Astrocyte of the spinal cord (primary cell): ENCODE measurements around the gene VIPR2.

Experiments
- DNase-seq: peaks from one replicate; pipeline ENCODE4 v3.0.0; 2011; ENCODE audit warnings: low read depth, low spot score
- H3K4me3 ChIP-seq: 2 replicates; pipeline ENCODE4 v1.5.1; 2011; ENCODE audit warnings: low read depth, mild to moderate bottlenecking, low read length, moderate library complexity
- in situ Hi-C: cut with HindIII; loops from 2 replicates; pipeline ENCODE4 v1.10.0; 2017; ENCODE audit warnings: low sequenced_read_pairs
- TF ChIP-seq, protein P1 (sequence below): IDR thresholded peaks from 2 replicates; pipeline ENCODE4 v1.5.1; 2012; ENCODE audit warnings: low read depth, mild to moderate bottlenecking, low read length, inconsistent platforms

VIPR2 gene

DNA sequence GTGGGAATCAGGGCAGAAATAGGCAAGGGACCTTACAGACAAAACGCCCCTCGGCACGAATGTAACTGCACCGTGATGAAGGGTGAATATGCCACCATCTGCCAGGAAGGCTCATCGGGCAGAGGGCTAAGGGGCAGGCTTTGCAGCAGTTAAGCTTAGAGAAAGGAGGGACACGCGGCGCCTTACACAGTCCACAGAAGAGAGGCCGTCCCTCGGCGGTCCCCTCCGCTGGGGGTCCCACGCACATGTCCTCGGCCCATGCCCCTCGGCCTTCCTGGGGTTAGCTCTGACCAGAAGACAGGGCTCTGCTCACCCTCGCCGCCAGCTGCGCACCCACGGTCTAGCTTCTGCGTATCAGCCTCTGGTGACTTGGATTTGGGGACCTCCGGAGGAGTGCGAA lies 147.2 kb downstream of the VIPR2 start:
- in situ Hi-C loops, result no loop called here
- TF ChIP-seq, protein P1, sequence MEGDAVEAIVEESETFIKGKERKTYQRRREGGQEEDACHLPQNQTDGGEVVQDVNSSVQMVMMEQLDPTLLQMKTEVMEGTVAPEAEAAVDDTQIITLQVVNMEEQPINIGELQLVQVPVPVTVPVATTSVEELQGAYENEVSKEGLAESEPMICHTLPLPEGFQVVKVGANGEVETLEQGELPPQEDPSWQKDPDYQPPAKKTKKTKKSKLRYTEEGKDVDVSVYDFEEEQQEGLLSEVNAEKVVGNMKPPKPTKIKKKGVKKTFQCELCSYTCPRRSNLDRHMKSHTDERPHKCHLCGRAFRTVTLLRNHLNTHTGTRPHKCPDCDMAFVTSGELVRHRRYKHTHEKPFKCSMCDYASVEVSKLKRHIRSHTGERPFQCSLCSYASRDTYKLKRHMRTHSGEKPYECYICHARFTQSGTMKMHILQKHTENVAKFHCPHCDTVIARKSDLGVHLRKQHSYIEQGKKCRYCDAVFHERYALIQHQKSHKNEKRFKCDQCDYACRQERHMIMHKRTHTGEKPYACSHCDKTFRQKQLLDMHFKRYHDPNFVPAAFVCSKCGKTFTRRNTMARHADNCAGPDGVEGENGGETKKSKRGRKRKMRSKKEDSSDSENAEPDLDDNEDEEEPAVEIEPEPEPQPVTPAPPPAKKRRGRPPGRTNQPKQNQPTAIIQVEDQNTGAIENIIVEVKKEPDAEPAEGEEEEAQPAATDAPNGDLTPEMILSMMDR, result no peak
- no peak for DNase-seq
- H3K4me3 ChIP-seq, result no peak overlapping the region

- TF ChIP-seq, protein P1, result no peak
- no peak overlapping the region for H3K4me3 ChIP-seq
- DNase-seq, result no peak
- in situ Hi-C loops, result no loop called here
These were observed 147.6 kb downstream of the VIPR2 start for GRCh38 chr7:158997110-158997453.

DNA sequence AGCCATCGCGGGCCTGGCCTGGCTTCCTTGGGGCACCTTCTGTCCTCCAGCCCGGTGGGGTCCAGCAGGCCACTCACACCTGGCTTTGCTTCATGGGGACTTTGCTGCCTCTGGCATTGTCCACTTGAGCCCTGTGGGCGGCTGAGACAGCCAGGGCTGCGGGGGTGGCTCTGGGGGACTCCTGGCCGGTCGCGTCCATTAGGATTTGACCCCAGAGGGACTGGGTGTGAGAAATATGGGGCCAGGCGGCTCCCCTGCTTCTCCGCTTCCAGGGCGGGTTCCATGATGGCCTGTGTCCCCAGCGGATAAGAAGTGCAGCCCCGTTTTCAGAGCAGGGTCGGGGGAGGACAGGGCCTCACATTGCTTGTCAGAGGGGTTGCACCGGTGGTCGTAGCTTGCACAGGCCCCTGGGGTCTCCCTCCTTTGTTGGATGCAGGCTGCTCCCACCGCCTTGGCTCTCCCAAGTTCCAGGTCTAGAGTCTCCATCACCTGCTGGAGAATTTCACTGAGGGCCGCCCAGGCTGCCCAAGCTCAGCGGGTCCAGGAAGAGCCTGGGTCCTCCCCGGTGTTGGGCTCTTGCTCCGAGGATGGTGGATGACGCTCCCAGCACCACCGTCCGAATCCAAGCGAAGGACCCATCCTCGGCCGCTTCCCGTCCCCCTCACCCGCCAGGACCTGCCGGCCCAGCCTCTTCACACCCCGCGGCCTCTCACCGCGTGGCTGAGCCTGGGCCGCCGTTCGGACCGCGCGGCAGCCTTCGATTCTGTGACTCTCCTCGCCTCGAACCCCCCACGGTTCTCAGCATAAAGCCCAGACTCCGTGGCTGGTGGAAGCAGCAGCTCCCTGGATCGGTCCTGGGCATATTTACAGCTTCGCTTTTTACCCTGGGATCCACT lies 148.2 kb downstream of the VIPR2 start:
- no peak for DNase-seq
- TF ChIP-seq, protein P1, result no peak
- H3K4me3 ChIP-seq, result no peak overlapping the region
- in situ Hi-C loops, result no loop called here

- H3K4me3 ChIP-seq, result no peak overlapping the region
- TF ChIP-seq, protein P1, result no peak
- DNase-seq, result no peak
- in situ Hi-C loops, result no loop called here
These were observed 149.2 kb downstream of the VIPR2 start for GRCh38 chr7:158995514-158995913.

DNA sequence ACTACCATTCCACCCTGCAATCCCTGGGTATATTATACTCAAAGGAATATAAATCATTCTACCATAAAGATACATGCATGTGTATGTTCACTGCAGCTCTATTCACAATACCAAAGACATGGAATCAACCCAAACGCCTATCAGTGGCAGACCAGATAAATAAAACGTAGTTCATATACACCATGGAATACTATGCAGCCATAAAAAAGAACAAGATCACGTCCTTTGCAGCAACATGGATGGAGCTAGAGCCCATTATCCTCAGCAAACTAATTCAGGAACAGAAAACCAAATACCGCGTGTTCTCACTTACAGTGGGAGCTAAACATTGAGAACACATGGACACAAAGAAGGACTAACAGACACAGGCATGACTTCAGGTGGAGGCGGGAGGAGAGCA lies 150.0 kb downstream of the VIPR2 start:
- in situ Hi-C loops, result no loop called here
- H3K4me3 ChIP-seq, result no peak overlapping the region
- TF ChIP-seq, protein P1, result no peak
- DNase-seq, result no peak

- TF ChIP-seq, protein P1, result no peak
- DNase-seq, result no peak
- in situ Hi-C loops, result no loop called here
- H3K4me3 ChIP-seq, result no peak overlapping the region
These were observed 151.1 kb downstream of the VIPR2 start for GRCh38 chr7:158993591-158993990.
